HG03575 (cell line): Measurements from ENCODE around the gene ACOT7.

ENCODE experiments used
- ATAC-seq: cut with Tn5 transposase; IDR thresholded peaks from one replicate; pipeline ENCODE4 v1.9.1; 2021; ENCODE audit not compliant: unreplicated experiment, insufficient number of reproducible peaks, low FRiP score; ENCODE audit errors: extremely low read depth

Gene ACOT7

GRCh38 chr1:6300342-6301048, 93.1 kb downstream of the ACOT7 start:
- no peak for ATAC-seq

GRCh38 chr1:6299557-6300165, 93.9 kb downstream of the ACOT7 start:
- ATAC-seq, result no peak

GRCh38 chr1:6298940-6299465, 94.6 kb downstream of the ACOT7 start:
- no peak for ATAC-seq

GRCh38 chr1:6298530-6298929, 95.0 kb downstream of the ACOT7 start:
- no peak for ATAC-seq

DNA sequence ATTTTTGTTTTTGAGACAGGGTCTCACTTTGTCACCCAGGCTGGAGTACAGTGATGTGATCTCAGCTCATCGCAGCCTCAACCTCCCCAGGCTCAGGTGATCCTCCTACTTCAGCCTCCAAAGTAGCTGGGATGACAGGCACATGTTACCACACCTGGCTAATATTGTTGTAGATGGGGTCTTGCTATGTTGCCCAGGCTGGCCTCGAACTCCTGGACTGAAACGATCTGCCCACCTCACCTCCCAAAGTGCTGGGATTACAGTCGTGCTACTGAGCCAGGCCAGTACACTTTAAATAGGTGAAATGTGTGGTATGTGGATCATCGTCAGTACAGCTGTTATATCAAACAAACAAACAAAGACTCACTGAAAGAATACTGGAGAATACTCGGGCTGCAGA, 97.7 kb downstream of the ACOT7 start:
- no peak for ATAC-seq

DNA sequence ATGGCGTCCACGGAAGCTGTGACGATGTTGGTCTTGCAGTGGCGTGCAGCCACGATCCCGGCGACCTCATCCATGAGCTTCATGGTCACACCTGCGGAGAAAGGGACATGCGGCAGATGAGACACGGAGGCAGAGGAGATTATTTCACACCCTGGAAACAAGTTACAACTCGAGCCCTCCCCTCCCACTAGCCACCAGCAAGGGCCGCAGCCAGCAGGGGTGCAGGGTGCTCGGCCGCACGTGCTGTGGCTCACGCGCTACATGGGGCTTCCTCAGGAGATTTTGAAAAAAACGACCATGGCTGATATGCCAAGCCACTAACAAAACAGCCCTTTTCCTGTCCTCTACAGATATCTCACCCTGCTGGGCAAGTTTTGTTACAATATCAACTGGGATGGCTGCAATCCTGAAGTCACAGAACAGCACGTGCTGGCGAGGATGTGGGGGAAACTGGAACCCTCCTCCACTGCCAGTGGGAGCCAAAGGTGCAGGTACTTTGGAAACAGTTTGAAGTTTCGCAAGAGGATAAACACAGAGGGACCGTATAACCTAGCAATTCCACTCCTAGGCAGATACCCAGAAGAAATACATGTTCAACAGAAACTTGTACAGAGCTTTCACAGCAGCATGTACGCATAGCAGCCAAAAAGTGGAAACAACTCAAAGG, 98.5 kb downstream of the ACOT7 start:
- no peak for ATAC-seq

- no peak for ATAC-seq
Observed at GRCh38 chr1:6294080-6294889, 99.3 kb downstream of the ACOT7 start.

DNA sequence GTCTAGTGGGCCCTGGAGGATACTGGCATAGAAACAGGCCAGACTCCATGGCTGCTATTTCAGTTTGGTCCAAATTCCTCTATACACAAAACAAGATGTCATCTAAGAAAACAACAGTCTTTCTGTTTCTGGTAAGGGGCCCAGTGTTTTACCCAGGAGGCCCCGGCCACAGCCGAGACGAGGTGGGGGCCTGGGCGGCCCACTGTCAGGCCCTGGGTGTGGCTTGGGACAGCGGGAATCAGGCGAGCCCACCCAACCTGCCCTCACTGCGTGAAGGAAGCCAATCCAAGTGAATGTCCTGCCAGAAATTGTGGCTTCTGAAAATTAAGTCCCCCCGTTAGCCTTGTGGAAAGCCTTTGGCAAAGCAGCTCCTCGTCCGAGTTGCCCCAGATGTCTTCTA, 101.5 kb downstream of the ACOT7 start:
- no peak for ATAC-seq

DNA sequence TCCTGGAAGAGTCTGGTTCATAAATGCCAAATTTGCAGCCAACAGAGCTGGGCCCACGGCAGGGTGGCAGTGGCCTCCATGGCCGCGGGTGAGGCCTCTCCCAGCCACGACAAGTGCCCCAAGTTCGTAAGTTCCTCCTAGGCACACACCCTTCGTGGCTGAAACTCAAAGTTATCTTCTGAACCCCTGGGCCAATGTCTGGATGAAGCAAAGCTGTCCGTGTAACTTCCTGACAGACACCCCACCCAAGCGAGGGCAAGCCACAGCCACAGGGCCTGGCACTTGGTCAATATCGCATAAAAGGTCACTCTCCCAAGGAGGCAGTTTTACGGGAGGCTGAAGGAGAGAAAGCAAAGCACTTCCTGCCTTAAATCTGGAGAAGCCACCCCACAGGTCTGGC, 104.9 kb downstream of the ACOT7 start:
- no peak for ATAC-seq

GRCh38 chr1:6288026-6288425, 105.5 kb downstream of the ACOT7 start:
- ATAC-seq, result no peak

DNA sequence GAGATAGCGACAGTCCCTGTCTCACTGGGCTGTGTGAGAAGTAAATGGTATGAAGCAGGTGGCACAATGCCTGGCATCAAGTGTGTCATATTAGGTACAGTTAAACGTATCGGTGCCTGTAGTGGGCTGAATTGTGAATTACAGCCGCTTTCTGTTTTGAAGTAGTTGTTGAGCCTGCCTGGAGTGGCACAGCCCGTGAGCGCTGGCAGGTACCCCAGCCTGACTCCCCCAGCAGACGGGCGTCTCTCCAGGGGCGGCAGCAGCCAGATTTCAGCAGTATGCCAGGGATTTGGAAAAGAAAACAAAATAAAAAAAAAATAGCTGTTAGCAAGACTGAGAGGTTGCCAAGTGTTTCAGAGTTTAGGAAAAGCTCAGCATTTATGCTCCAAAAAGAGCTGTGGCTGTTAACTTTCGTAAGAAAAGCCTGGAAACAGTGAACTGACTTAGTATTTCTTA, 106.1 kb downstream of the ACOT7 start:
- ATAC-seq, result no peak

DNA sequence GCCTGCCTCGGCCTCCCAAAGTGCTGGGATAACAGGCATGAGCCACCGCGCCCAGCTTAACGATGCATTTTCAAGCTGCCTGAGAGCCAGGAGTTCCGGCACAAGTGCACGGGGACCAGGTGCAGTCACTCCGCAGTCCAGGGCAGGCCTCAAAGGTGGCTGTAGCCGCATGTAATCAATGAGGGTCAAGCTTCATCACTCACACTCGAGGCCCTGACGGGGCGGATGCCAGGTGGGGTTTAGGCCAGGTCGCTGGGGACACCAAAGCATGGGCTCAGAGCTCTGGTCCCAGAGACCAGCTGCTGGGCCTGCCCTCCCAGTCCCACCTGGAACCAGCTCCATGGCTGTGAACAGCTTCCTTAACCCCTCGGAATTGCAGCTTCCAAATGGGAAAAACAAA, 106.5 kb downstream of the ACOT7 start:
- no peak for ATAC-seq

DNA sequence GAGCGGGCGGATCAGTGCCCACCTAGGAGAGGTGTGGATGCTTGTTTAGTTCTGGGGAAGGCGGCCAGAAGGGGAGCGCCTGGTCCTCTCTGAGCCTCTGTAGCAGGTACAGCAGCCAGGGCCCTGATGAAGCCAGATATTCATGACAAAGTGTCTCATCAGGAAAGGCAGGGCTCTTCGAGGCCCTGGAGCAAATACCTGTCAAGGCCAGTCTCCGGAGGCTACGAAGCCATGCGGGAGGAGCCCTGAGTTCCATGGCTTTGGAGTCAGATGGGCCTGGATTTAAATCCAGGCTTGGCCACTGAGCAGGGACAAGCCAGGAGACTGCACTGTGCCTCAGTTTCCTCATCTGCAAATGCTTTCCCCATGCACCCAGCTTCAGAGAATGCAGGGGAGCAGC, 107.3 kb downstream of the ACOT7 start:
- ATAC-seq, result no peak

GRCh38 chr1:6285336-6285735, 108.2 kb downstream of the ACOT7 start:
- ATAC-seq, result no peak

DNA sequence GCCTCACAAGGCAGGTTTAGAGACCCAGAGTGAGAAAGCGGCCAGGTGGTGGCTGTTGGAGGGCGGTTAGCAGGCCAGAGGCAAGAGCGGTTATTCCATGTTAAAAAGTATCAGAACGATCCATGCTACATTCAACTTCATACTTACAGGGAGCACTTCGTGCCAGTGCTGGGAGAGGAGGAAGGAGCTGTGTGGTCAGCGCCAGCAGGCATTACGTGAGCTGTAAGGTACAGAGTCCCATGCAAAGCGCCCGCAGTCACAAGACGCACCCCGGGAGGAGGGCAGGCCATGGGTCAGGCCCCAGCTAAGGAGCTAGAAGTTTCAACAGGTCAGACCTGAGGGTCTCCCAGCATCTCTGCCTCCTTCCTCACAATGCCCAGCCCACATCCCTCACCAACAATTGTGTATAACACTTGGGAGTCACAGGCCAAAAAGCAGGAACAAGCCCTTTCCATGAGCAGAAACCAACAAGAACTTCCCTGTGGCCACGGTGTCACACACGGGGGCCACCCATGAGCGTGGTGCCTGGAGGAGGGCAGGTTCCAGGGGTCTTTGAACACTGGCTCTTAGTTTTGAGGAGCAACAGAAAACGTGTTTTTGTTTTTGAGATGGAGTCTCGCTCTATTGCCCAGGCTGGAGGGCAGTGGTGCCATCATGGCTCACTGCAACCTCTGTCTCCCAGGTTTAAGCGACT, 110.8 kb downstream of the ACOT7 start:
- no peak for ATAC-seq

- no peak for ATAC-seq
Observed at GRCh38 chr1:6281511-6282402, 111.8 kb downstream of the ACOT7 start.

DNA sequence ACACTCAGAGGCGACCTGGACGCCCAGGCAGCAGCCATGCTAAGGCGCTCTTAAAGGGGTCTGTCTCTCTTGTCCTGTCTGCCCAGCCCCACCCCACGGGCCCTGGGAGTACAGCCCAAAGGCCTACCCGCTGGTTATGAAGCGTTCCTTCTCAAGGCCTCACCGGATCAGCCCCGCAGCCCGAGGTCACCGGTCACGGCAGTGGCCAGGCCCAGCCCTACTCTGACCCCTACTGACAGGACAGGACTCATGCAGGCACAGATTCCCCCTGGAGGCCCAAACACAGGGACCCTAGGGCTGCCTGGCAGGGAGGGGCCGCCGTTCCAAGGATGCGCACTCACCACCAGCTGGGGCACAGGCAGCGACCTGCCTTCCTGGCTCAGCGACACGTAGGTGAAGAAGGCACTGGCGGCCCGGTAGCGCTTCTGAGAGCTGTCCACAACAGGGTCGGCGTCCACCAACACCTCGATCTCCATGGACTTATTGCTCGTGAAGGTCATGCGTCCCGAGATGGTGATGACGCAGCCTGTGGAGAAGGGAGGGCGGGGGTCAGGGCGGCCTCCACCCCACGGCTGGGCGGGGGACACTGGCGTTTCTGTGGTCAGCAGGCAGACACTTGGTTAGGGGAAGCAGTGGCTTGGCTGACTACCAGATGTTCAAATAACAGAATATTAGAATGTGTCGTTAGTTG, 112.7 kb downstream of the ACOT7 start:
- no peak for ATAC-seq
